ENCODE measurements around the gene TDRKH. TPM values are rescaled to one million over a fixed set of nuclear protein-coding genes. Genes with fewer than 3 reads are reported as not detected.
A peak's percentile ranks its signal among the peaks of the same experiment; 100 is the strongest.

The TDRKH gene
- total RNA-seq, 1 donor from 2014 or later, result 40.1 TPM

GRCh38 chr1:151837884-151838221 lies 47.6 kb upstream of the TDRKH start:
- DNase-seq, result no peak
- H3K9me3 Mint-ChIP-seq (ENCODE audit: unreplicated experiment), result peaks cover 6% of the 10 kb centered on the region
- H3K27ac Mint-ChIP-seq (ENCODE audit: unreplicated experiment), result no peak overlapping the region
- peaks cover 23% of the 10 kb centered on the region for H3K27me3 Mint-ChIP-seq (ENCODE audit: unreplicated experiment)
- no peak for TF ChIP-seq CTCF (IDR thresholded peaks at IDR 0.05; ENCODE audit: partially characterized antibody, unreplicated experiment)
- H3K36me3 Mint-ChIP-seq (ENCODE audit: unreplicated experiment), result no peaks in the 10 kb centered on the region
- H3K4me3 Mint-ChIP-seq (ENCODE audit: unreplicated experiment), result peak overlapping the region; percentile 63
- H3K4me1 Mint-ChIP-seq (ENCODE audit: low read depth, unreplicated experiment), result peaks cover 4% of the 10 kb centered on the region

- Mint-ChIP-seq H3K27me3 (ENCODE audit: unreplicated experiment) (peaks cover 23% of the 10 kb centered on the region), H3K36me3 (ENCODE audit: unreplicated experiment) (no peaks in the 10 kb centered on the region), H3K4me1 (ENCODE audit: low read depth, unreplicated experiment) (peaks cover 4% of the 10 kb centered on the region)
These were observed 46.9 kb upstream of the TDRKH start for GRCh38 chr1:151837197-151837596.

GRCh38 chr1:151835596-151835995 lies 45.3 kb upstream of the TDRKH start:
- no peak overlapping the region for H3K27ac Mint-ChIP-seq (ENCODE audit: unreplicated experiment)
- H3K4me3 Mint-ChIP-seq (ENCODE audit: unreplicated experiment), result no peak overlapping the region
- no peaks in the 10 kb centered on the region for H3K36me3 Mint-ChIP-seq (ENCODE audit: unreplicated experiment)
- TF ChIP-seq CTCF (IDR thresholded peaks at IDR 0.05; ENCODE audit: partially characterized antibody, unreplicated experiment), result no peak
- peaks cover 4% of the 10 kb centered on the region for H3K4me1 Mint-ChIP-seq (ENCODE audit: low read depth, unreplicated experiment)
- no peak for DNase-seq
- peaks cover 9% of the 10 kb centered on the region for H3K9me3 Mint-ChIP-seq (ENCODE audit: unreplicated experiment)
- peaks cover 18% of the 10 kb centered on the region for H3K27me3 Mint-ChIP-seq (ENCODE audit: unreplicated experiment)

More at GRCh38 chr1:151837197-151837596, 46.9 kb upstream of the TDRKH start:
- Mint-ChIP-seq H3K4me3 (ENCODE audit: unreplicated experiment) (peak overlapping the region; percentile 63), H3K9me3 (ENCODE audit: unreplicated experiment) (peaks cover 6% of the 10 kb centered on the region), H3K27ac (ENCODE audit: unreplicated experiment) (no peak overlapping the region)
- TF ChIP-seq CTCF (IDR thresholded peaks at IDR 0.05; ENCODE audit: partially characterized antibody, unreplicated experiment), result no peak
- DNase-seq, result no peak

- H3K27ac Mint-ChIP-seq (ENCODE audit: unreplicated experiment), result no peak overlapping the region
- H3K9me3 Mint-ChIP-seq (ENCODE audit: unreplicated experiment), result peaks cover 9% of the 10 kb centered on the region
- no peaks in the 10 kb centered on the region for H3K36me3 Mint-ChIP-seq (ENCODE audit: unreplicated experiment)
- H3K4me3 Mint-ChIP-seq (ENCODE audit: unreplicated experiment), result no peak overlapping the region
- H3K27me3 Mint-ChIP-seq (ENCODE audit: unreplicated experiment), result peaks cover 21% of the 10 kb centered on the region
- DNase-seq, result no peak
- peaks cover 8% of the 10 kb centered on the region for H3K4me1 Mint-ChIP-seq (ENCODE audit: low read depth, unreplicated experiment)
- TF ChIP-seq CTCF (IDR thresholded peaks at IDR 0.05; ENCODE audit: partially characterized antibody, unreplicated experiment), result no peak
These were observed 43.9 kb upstream of the TDRKH start for GRCh38 chr1:151834239-151834638.

GRCh38 chr1:151833172-151833900 lies 43.0 kb upstream of the TDRKH start:
- Mint-ChIP-seq H3K9me3 (ENCODE audit: unreplicated experiment) (peaks cover 9% of the 10 kb centered on the region), H3K4me3 (ENCODE audit: unreplicated experiment) (no peak overlapping the region), H3K36me3 (ENCODE audit: unreplicated experiment) (no peaks in the 10 kb centered on the region), H3K4me1 (ENCODE audit: low read depth, unreplicated experiment) (peaks cover 11% of the 10 kb centered on the region), H3K27me3 (ENCODE audit: unreplicated experiment) (peaks cover 20% of the 10 kb centered on the region), H3K27ac (ENCODE audit: unreplicated experiment) (no peak overlapping the region)
- TF ChIP-seq CTCF (IDR thresholded peaks at IDR 0.05; ENCODE audit: partially characterized antibody, unreplicated experiment), result no peak
- no peak for DNase-seq

All from glutamatergic neuron (in vitro differentiated cells).